ENCODE measurements around the gene STOM.
"Not testable (repeated sequence)": the region's sequence is repeated elsewhere in the genome, so short reads cannot be mapped to it uniquely, and the experiment has no call there.

STOM gene, protein sequence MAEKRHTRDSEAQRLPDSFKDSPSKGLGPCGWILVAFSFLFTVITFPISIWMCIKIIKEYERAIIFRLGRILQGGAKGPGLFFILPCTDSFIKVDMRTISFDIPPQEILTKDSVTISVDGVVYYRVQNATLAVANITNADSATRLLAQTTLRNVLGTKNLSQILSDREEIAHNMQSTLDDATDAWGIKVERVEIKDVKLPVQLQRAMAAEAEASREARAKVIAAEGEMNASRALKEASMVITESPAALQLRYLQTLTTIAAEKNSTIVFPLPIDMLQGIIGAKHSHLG

DNA sequence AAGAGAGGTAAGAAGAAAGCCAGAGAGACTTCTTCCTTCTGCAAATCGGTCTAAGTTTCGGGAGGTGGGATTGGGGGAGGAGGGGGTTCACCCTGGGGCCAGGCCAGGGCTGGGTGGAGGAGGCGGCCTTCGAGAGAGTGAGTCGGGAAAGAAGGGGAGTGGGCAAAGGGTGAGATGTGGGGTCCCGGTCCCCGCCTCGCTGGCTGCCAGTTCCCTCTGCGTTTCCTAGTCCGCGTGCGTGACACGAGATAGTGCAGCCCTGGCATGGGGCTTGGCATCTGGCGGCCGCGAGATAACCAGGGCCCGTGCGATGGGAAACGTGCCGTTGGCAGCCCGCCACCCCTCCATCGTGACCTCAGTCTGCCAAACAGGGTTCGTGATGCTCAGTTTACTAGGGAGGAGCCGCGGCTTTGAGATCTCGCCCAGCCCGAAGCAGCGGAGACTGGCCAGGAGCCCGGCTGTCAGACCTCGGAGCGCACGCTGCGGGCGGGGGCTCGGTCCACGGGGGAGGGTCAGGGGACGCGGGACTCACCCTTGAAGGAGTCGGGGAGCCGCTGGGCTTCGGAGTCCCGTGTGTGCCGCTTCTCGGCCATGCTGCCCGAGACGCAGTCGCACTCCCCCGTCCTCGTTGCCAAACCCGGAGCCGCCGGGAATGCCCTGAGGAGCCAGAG is at the start of gene STOM:
TSS of gene STOM (minus strand) at position 656 of the 671 bp plus-strand sequence. CDS start at position 593, 63 bp downstream.
- no peak for DNase-seq

DNA sequence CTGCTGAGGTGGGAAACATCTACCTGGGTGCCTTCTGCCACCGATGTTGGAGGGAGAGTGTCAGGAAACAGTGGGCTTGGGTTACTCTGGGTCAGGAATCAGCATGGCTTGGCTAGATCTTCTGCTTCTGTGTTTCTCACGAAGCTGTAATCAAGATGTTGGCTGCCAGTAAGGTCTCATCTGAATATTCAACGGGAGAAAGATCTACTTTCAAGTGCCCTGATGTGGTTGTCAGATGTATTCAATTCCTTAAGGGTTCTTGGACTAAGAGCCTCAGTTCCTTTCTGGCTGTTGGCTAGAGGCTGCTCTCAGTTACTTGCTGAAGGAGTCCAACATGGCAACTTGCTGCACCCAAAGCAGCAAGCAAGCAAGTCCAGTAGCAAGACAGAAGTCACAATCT is 41.9 kb upstream of the STOM start:
- no peak for DNase-seq

DNA sequence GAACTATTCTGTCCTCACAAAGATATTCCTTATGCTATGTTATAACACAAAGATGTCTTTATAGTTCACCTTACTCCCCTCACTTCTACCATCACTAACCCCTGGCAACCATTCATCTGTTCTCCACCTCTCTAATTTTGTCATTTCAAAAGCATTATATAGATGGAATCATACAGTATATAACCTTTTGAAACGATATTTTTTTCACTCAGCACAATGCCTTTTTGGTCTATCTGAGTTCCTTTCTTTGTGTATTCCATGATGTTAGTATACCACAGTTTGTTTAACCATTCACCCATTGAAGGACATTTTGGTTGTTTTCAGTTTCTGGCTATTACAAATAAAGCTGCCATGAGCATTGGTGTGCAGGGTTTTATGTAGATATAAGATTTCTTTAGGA is 35.8 kb upstream of the STOM start:
- no peak for DNase-seq

DNA sequence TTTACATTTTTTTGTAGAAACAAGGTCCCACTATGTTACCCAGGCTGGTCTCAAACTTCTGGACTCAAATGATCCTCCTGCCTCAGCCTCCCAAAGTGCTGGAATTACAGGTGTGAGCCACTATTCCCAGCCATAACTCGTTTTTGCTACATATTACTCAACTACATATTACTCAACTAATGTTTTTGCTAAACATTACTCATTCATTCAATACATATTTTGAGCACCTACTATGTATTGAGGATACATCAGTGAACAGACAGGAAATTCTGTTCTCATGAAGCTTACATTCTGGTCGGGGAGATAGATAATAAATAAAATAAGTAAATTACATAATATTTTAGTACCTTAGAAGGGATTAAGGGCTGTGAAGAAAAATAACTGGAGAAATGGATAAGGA is 34.9 kb upstream of the STOM start:
- DNase-seq, result no peak

DNA sequence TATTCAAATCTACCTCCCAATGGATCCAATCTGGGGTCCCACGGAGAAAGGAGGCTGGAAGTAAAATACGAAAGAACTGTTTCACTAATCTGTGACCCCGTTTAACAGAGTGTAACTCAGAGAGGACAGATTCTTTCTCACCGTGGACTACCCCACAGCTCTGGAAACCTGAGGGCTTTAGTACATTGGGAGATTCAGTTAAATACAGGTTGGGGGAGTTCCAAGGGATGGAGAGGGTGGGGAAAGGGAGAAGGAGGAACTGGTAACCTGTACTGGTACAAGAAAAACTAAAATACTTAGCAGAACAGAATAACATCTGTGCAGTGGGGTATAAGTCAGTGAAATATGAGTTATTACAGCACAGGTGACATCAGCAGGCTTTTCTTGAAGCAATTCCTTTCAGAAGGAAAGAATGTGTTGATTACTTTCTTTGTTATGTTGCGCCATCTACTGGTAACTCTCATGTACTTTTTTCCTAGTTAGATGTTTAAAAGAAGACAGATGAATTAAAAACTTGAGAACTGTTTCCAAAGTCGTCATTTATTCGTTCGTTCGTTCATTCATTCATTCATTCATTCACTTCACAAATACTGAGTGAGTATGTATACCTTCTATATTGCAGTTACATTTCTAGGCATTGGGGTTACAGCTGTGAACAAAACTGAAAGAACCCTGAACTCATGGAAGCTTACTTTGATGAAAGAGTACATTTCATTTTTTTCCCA is 30.0 kb upstream of the STOM start:
- no peak for DNase-seq

DNA sequence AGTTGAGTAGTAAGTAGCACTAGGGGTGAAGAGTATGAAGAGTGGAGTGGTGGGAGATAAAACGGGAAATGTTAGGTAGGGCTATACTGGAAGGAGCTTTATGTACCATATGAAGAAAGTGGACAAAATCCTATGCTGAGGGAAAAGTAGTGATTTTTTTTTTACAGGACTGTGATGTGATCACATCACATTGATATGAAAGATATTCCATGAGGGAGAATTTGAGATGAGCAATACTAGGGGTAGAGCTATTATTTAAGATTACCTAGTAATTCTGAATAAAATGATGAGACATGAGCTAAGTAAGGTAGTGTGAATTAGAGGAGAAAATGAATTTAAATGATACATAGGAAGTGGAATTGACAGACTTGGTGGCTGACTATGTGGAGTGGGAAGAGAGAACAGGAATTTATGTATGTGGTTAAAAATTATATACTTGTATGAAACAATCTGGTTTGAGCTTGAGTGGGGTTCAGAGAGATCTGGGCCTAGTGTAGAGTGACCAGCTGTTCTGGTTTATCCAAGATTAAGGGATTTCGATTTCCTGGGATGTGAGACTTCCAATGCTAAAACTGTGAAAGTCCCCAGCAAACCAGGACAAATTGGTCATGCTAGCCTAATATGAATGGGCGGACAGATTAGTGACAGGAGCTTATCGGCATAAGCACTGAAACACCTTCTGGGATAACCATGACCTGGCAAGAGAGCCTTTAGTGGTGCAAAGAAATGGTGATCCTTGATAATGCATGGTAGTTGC is 29.3 kb upstream of the STOM start:
- no peak for DNase-seq

DNA sequence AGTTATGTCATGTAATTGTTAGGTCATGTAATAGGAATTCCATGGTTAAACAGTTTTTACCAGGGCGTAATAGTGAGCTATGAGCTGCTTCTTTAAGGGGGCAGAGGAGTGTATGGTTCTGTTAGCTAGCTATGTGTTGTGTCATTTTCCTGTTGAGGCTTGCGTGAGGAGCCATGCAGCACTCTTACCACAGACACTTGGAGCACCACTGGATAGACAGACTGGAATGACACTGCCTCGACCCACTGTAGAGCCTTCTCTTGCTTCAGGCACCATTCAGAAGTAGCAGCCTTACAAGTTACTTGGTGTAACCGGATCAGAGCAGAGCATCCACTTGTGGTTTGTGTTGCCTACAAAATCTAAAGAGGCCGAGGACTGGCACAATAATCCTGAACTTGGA is 28.3 kb upstream of the STOM start:
- no peak for DNase-seq

DNA sequence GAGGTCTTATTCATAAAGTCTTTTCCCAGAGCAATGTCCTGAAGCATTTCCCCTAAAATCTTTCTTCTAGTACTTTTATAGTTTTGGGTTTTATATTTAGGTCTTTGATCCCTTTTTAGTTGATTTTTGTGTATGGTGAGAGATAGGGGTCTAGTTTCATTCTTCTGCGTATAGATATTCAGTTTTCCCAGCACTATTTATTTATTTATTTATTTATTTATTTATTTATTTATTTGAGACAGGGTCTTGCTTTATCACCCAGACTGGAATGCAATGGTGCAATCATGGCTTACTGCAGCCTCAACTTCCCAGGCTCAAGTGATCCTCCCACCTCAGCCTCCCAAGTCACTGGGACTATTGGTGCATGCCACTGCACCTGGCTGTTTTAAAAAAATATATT is 27.2 kb upstream of the STOM start:
- not testable (repeated sequence) for DNase-seq

DNA sequence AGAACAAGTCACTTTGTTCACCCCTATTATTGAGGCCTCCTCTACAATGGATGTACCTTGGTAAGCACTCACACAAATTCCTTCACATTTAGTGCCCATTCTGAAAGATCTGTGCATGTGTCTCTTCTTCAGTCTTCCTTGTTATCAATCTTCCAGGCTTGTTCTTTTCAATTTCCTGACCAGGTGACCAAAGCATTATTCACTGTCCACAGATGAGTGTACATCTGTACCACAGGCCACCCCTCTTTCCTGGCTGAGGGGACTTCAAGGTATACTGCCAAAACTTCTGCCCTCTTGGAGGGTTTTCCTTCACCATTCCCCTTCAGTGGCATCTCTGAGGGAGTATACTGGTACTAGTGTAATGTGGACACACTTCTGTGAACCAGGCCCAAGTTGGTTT is 25.5 kb upstream of the STOM start:
- no peak for DNase-seq

DNA sequence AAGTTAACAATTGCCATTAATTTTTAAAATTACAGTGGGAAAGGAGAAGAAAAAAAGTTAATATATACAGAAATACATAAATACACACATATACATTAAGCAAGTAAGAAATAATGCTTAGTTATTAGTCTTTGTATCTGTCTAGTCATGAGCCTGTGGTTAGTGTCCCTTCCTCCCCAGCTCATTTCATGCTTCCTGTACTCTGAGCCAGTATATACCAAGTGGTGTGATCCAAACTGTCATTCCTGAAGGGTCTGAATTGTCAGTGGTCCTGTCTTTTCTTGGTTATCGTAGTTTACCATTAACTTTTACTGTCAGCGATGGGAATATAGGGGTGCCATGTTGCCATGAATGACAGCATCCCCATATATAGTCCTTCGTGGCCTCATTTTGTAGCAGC is 24.2 kb upstream of the STOM start:
- no peak for DNase-seq

DNA sequence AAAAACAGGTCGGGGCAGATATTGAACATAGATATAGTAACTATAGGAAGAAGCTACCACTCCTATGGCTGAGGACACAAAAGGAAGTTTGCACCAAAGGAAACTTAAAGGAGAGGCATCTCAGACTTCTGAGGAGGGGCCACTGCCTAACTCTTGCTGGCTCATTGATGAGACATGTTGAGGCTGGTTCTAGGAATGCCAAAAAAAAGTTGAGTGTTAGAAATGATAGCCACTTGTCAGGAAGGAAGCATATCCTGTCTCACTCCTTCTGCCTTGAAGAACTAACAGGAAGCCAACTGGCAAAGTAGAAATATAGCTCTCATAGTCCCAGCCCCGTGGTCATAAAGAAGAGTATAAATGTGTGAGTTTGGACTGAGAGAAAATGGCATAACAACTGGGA is 23.3 kb upstream of the STOM start:
- DNase-seq, result no peak

DNA sequence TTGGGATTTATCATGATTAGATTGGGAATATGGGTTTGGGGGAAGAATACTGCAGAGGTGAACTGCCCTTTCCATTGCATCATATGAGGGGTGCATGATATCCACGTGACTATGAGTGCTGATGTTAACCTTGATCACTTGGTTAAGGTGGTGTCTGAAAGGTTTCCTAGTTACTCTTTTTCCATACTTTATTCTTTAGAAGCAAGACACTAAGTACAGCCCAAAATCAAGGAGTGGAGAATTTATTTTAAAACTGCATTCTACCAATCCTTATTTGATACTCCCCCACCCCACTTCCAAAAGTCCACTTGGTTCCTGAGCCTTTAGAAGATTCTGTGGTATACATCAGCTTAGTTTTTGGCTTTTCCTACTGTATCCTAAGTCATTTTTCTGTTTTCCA is 20.3 kb upstream of the STOM start:
- no peak for DNase-seq

DNA sequence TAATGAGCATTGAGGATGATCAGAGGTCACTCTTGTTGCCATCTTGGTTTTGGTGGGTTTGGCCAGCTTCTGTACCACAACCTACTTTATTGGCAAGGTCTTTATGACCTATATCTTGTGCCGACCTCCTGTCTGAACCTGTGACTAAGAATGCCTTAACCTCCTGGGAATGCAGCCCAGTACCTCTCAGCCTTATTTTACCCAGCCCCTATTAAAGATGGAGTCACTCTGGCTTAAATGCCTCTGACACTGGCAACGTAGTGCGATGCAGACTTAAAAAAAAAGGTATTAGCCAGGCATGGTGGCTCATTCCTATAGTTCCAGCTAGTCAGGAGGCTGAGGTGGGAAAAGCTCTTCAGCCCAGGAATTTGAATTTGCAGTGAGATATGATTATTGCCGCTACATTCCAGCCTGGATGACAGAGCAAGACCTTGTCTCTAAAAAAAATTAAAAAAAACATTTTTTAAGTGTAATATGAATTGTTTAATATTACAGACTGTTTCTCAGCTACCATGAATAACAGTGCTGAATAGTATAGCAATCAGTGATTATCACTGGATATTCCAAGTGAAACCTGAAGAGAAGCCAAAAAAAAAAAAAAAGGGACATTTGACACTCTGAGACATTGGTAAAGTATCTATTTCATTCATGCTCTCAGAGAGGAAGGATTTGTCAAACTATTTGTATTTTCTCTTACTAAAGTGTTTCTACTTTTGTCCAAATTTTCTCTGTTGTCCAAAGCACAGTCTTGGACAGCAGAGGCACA is 18.3 kb upstream of the STOM start:
- DNase-seq, result no peak

DNA sequence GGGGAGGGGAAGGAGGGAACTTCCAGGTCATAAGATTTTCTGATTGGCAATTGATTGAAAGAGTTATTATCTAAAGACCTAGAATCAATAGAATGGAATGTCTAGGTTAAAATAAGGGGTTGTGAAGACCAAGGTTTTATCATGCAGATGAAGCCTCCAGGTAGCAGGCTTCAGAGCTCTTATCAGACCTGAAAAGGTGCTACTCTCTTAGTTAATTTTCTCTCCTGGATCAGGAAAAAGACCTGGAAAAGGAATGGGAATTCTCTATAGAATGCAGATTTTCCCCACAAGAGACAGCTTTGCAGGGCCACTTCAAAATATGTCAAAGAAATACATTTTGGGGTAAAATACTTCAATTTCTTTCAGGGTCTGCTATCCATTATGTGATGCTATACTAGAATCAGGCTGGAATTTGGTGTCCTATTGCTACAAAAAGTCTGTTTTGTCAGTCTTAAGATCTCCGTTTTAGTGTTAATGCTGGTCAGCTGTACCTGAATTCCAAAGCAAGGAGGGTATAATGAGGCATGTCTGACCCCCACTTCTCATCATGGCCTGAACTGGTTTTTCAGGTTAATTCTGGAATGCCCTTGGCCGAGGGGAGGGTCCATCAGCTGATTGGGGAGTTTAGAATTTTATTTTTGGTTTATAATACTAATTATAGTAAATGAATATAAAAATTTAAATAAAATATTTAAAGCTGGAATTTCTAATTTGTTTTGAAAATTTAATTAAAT is 16.6 kb upstream of the STOM start:
- DNase-seq, result no peak

DNA sequence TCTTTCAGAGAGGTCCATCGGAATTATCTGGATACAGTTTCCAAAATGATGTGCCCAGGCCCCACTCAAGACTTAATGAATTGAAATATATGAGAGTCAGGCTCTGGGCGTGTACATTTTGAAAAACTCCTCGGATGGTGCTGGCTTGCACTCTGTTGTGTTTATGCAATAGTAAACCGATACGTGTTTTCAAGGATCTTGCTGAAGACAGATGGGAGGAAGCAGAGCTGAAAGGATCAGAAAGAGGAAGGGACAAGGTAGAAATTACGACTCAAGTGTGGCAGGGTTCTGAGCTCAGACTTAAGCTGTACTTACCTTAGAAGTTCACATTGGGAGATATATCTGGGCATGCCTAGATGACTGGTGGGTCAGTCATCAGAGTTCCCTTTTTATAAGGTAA is 13.7 kb upstream of the STOM start:
- no peak for DNase-seq

DNA sequence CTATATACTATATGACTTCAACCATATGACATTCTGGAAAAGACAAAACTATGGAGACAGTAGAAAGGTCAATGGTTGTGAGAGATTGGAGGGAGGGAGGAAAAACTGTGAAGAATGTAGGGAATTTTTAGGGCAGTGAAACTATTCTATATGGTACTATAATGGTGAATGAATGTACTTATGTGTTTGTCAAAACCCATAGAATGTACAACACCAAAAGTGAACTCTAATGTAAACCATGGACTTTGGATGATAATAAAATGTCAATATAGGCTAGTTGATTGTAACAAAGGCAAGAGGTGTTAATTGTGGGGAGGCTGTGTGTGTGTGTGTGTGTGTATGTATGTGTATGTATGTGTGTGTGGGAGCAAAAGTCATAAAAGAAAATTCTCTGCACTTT is 10.8 kb upstream of the STOM start:
- no peak for DNase-seq

DNA sequence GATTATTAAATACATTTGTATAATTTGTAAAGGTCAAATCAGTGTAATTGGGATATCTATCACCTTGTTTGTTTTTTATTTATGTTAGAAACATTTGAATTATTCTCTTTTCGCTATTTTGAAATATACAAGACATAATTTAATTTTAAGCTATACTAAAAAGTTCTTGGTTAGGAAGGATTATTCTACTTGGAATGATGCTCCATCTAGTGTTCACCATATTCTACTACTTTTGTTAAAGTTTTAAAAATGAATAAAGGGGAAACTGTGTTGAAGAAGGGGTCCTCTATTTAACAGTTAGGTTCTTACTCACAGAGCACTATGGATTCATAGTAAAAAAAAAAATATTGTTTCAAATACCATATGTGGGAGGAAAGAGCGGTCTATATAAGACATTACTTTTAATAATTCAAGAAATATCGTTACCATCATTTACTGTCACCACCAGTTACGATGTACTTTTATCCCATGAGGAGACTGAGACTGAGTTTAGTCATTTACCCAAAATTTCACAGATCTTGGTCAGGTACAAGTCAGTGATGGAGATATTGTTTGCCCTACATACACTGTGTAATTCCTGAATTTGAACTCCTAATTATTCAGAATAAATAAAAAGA is 6.3 kb upstream of the STOM start:
- DNase-seq, result no peak

DNA sequence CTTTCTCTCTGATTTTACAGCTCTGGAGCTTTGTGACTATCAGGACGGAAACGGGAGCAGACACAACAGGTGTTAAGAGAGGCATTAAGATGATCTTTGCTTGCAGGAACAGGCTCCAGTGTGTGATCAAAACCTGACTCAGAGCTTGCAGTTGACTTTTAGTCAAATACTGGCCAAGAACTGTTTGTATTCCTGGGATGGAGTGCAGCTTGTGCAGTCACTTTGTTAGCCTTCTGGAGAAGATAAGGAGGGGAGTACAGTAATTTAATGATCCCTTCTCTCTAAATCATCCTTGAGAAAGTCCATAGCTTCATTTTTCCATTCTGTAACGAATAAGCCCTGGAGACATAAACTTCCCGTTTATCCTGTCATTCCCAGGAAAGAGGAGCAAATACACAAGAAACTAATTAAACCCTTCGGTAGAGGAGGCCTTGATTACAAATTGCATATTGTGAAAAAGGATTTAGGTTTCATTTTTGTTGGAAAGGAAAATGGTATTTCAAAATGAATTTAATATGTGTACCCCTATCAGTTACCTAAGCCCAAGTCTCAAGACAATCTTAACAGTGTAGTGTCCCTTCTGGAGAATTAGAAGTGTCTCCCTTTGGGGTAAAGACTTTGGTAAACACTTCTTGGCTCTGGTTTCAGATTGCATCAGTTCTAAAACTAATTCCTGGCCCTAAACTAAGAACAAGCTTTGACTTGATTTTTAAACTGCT is 3.1 kb upstream of the STOM start:
- no peak for DNase-seq

DNA sequence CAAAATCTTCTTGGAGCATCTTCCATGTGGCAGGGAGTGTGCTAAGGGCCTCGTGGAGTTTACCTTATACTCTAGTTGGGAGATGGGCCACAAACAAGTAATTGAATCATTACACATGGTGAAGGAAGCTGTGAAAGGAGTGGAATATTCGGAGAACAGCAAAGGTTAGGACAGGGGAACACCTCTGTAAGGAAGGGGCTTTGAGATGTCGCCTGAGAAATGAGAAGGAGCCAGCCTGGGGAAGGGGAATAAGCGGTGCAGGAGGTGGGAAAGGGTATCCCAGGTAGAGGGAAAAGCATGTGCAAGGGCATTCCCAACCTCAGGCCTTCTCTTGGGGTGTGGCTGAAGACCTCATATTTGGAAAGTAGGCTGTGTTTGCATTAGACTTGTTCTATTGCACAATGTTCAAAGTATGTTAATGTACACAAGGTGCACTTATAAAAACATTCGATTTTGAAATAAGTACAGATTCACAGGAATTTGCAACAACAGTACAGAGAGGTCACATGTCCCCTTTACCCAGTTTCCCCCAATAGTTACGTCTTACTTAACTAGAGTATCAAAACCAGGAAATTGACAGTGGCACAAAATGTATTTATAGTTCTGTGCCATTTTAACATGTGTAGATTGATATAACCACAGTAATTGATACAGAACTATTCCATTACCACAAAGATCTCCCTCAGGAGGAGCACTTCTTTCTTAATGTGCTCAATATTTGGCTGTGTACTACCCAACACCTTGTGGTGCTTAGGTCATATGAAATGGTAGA is 2.4 kb upstream of the STOM start:
- no peak for DNase-seq

DNA sequence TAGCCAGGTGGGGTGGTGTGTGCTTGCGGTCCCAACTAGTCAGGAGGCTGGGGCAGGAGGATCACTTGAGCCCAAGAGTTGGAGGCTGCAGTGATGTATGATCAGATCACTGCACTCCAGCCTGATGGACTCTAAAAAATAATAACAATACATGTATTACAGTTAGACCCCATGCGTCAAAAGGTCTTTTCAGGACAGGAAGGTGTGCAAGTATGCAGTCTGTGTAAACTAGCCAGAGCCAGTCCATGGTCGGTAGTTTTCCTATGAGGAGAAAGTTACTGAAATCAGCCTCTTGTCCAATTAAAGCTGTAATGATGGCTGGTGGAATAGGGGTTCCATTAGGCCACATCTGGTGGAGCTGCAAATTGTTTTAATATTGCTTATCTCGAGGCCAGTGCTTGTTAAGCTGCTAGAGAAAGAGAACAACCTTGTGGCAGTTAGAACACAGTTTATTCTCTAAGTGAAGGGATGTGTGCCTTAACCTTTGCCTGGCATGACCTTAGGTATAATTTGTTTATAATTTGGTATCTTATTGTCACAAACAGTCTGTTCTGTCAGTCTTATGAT is 1.5 kb upstream of the STOM start:
- no peak for DNase-seq

Measured in NCI-H187 treated with DMSO at 0.1 percent for 48 hours (cell line).